Measurements from ENCODE around the gene MIA2.

Gene MIA2

DNA sequence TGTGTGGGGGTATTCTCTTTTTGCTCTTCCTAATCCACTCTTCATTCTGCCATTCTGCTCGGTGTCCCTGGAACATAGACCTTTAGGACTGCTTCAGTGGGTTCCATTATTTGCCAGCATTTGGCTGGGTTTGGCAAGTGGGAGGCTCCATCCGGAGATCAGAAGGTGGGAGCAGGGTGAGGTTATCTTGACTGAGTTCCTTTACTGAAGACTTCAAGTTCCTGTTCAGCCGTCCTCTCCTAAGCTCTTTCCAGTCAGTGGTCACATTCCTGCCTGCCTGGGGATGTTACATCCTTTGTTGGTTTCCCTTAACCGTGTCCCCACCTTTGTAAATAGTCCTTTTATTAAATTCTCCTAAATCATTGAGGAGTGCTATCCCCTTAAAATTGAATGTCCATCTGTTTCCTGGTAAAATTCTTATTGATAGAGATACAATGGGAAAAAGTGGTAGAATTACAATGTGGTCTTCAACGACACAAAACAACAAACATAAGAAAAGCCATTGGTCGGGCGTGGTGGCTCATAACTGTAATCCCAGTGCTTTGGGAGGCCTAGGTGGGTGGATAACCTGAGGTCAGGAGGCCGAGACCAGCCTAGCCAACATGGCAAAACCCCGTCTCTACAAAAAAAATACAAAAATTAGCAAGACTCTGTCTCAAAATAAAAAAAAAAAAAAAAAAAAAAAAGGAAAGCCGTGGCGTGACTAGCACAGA is 5.0 kb upstream of the MIA2 start:
- TF ChIP-seq GATA3 (IDR thresholded peaks at IDR 0.05; ENCODE audit: low read depth, low read length) (no peak), GATA2 (IDR thresholded peaks at IDR 0.05; ENCODE audit: low read depth, low read length) (no peak)

- TF ChIP-seq GATA3 (IDR thresholded peaks at IDR 0.05; ENCODE audit: low read depth, low read length) (no peak), GATA2 (IDR thresholded peaks at IDR 0.05; ENCODE audit: low read depth, low read length) (no peak)
These were observed 4.5 kb upstream of the MIA2 start for GRCh38 chr14:39229222-39229543.

- TF ChIP-seq GATA3 (IDR thresholded peaks at IDR 0.05; ENCODE audit: low read depth, low read length): no peak
- TF ChIP-seq GATA2 (IDR thresholded peaks at IDR 0.05; ENCODE audit: low read depth, low read length): no peak
These were observed 4.1 kb upstream of the MIA2 start for GRCh38 chr14:39229601-39230110.

- no peak for TF ChIP-seq GATA3 (IDR thresholded peaks at IDR 0.05; ENCODE audit: low read depth, low read length)
- TF ChIP-seq GATA2 (IDR thresholded peaks at IDR 0.05; ENCODE audit: low read depth, low read length): no peak
These were observed 3.2 kb upstream of the MIA2 start for GRCh38 chr14:39230416-39231035.

DNA sequence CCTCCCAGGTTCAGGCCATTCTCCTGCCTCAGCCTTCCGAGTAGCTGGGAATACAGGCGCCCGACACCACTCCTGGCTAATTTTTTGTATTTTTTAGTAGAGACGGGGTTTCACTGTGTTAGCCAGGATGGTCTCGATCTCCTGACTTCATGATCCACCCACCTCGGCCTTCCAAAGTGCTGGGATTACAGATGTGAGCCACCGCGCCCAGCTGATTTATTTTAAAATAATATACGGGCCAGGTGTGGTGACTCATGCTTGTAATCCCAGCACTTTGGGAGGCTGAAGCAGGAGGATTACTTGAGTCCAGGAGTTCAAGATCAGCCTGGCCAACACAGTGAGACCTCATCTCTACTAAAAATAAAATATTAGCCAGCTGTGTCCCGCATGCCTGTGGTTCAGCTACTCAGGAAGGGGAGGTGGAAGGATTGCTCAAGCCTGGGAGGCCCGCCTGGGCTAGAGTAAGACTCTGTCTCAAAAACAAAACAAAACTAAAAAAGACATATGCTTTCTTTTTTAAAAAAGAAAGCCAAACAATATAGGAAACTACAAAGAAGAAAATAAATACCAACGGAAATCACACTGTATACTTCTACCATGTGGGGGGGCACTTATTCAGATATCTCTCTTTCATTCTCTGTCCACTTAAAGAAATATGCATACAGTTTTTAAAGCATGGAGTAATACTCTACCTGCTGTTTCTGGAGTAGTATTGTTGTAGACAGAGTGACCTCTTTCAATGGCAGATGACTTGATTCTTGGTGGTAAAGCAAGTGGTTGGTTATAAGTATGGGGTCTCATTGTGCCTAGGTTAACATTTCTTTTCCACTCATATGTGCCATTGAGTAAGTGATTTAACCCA is 930 bp upstream of the MIA2 start:
- TF ChIP-seq GATA3 (IDR thresholded peaks at IDR 0.05; ENCODE audit: low read depth, low read length) (no peak), GATA2 (IDR thresholded peaks at IDR 0.05; ENCODE audit: low read depth, low read length) (no peak)

DNA sequence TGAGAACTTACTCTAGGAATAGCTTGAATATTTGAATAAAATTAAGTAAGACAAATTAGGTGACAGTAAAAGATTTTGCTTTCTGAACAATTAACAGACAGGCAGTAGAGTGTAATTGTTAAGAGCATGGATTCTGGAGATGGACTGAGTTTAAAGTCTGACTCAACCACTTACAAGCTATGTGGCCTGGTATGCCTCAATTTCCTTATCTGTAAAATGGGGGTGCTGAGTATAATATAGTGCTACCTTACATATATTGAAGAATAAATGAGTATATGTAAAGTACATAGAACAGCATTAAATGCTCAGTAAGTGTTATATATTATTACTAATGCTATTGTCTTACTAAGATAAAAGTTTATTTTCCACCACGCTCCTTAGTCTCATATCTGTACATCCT is 7.1 kb downstream of the MIA2 start:
- TF ChIP-seq GATA3 (IDR thresholded peaks at IDR 0.05; ENCODE audit: low read depth, low read length): no peak
- no peak for TF ChIP-seq GATA2 (IDR thresholded peaks at IDR 0.05; ENCODE audit: low read depth, low read length)

DNA sequence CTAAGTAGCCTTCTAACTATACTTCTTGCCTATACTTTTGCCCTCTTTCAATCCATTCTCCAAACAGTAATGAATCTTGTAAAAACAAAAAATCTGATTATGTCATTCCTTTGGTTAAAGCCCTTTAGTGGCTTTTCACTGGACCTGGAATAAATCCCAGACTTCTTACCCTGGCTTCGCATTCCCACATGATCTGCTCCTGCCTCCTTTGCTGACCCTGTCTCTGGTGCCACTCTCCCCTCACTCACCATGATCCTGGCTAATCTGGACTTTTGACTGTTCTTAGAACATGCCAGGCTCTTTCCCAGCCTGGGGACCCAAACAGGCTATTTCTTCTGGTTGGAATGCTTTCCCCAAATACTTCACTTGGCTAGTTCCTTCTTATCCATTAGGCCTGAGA is 7.9 kb downstream of the MIA2 start:
- TF ChIP-seq GATA2 (IDR thresholded peaks at IDR 0.05; ENCODE audit: low read depth, low read length): no peak
- TF ChIP-seq GATA3 (IDR thresholded peaks at IDR 0.05; ENCODE audit: low read depth, low read length): no peak

DNA sequence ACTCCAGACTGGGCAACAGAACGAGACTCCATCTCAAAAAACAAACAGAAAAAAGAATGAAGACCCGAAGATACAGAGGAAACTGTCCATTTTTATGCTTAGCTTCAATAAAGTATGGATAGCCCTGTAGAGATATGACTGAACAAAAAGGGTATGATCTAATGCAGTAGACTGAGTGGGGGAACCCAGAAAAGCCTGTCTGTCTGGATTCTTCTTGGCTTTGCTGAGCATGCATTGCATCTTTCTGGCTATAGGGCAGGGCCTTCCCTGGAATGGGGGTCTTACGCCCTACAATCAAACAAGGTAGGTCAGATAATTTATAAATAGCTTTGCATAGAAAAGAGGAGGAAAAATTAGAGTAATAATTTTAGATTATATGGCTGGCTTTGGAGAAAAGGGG is 10.1 kb downstream of the MIA2 start:
- TF ChIP-seq GATA3 (IDR thresholded peaks at IDR 0.05; ENCODE audit: low read depth, low read length): no peak
- TF ChIP-seq GATA2 (IDR thresholded peaks at IDR 0.05; ENCODE audit: low read depth, low read length): no peak

- TF ChIP-seq GATA2 (IDR thresholded peaks at IDR 0.05; ENCODE audit: low read depth, low read length) (no peak), GATA3 (IDR thresholded peaks at IDR 0.05; ENCODE audit: low read depth, low read length) (no peak)
These were observed 12.9 kb downstream of the MIA2 start for GRCh38 chr14:39246618-39247017.

- no peak for TF ChIP-seq GATA2 (IDR thresholded peaks at IDR 0.05; ENCODE audit: low read depth, low read length)
- no peak for TF ChIP-seq GATA3 (IDR thresholded peaks at IDR 0.05; ENCODE audit: low read depth, low read length)
These were observed 13.5 kb downstream of the MIA2 start for GRCh38 chr14:39247256-39247655.

DNA sequence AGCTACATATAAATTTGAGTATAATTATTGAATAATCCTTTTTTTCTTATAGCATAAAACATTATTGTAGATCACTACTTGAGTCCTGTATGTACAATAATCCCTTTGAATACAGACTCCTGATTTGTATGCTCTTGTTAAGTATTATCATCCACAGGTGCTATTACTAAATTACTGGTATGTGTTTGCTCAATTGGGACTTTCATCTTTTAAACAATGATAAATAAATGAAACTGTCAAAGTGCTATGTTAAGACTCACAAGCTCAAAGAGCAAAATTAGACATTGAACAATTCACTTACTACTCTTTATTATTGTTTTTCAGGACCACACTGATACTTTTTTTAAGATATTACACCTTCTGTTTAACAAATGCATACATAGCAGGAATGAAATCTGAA is 17.8 kb downstream of the MIA2 start:
- no peak for TF ChIP-seq GATA3 (IDR thresholded peaks at IDR 0.05; ENCODE audit: low read depth, low read length)

GRCh38 chr14:39258782-39259545 is 25.2 kb downstream of the MIA2 start:
- TF ChIP-seq GATA2 (IDR thresholded peaks at IDR 0.05; ENCODE audit: low read depth, low read length) (no peak), GATA3 (IDR thresholded peaks at IDR 0.05; ENCODE audit: low read depth, low read length) (no peak)

DNA sequence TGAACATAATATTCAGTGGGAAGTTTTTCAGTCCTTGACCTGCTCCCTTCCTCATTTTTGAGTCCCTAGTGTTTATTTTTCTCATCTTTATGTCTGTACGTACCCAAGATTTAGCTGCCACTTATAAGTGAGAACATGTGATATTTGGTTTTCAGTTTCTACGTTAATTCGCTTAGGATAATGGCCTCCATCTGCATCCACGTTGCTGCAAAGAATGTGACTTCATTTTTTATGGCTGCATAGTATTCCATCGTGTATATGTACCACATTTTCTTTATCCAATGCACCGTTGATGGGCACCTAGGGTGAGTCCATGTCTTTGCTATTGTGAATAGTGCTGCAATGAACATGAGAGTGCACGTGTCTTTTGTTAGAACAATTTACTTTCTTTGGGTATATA is 30.3 kb downstream of the MIA2 start:
- TF ChIP-seq GATA3 (IDR thresholded peaks at IDR 0.05; ENCODE audit: low read depth, low read length) (no peak), GATA2 (IDR thresholded peaks at IDR 0.05; ENCODE audit: low read depth, low read length) (no peak)

DNA sequence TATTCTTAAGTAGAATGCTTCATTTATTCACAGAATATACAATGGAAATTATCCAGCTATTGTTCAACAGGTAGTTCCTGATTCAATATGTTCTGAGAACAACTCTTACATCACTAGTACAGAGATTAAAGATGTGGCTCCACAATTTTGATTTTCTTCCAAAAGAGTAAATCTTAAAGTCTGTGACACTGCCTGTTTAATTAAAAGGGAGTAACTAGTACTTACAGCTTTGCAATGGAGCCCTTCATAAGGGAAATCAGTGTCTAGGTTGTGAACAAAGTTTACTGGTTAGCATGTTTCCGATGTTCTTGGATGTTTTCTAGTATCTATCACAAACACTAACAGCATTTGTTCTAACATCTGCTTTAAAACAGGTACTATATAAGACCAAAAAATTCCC is 30.8 kb downstream of the MIA2 start:
- TF ChIP-seq GATA3 (IDR thresholded peaks at IDR 0.05; ENCODE audit: low read depth, low read length) (no peak), GATA2 (IDR thresholded peaks at IDR 0.05; ENCODE audit: low read depth, low read length) (no peak)
